Measurements from ENCODE around the gene SLCO3A1. TPM values are rescaled to one million over a fixed set of nuclear protein-coding genes. Genes with fewer than 3 reads are reported as not detected.

The SLCO3A1 gene
- total RNA-seq, 4 donors from 2014 or later: 23.1 to 62.8 (median 35.1) TPM

GRCh38 chr15:92049290-92049989 is 195.9 kb downstream of the SLCO3A1 start:
- intact Hi-C loops (cut with DNase I; ENCODE audit: low total_unique reads): no loop called here

GRCh38 chr15:92050220-92050898 is 196.9 kb downstream of the SLCO3A1 start:
- TF ChIP-seq POLR2A (IDR thresholded peaks at IDR 0.05) (no peak), CTCF (IDR thresholded peaks at IDR 0.05) (no peak)
- whole genome bisulfite sequencing, 2 donors: 60 to 66% methylated on average over 9 of the region's 9 CpGs
- intact Hi-C loops (cut with DNase I; ENCODE audit: low total_unique reads): no loop called here
- DNase-seq (ENCODE audit: low spot score in 2 of 2): peak in 1 of 2 donors; percentile 56
- H3K4me3 ChIP-seq (ENCODE audit: low read depth, poor library complexity, severe bottlenecking): no peak overlapping the region

More at GRCh38 chr15:92049290-92049989, 195.9 kb downstream of the SLCO3A1 start:
- no peak overlapping the region for H3K4me3 ChIP-seq (ENCODE audit: low read depth, poor library complexity, severe bottlenecking)
- 76 to 77% methylated on average over 10 of the region's 10 CpGs for WGBS, 2 donors
- DNase-seq (ENCODE audit: low spot score in 2 of 2): peak in 1 of 2 donors; percentile 60
- TF ChIP-seq POLR2A (IDR thresholded peaks at IDR 0.05) (no peak), CTCF (IDR thresholded peaks at IDR 0.05) (no peak)

- TF ChIP-seq POLR2A (IDR thresholded peaks at IDR 0.05): no peak
- no peak for TF ChIP-seq CTCF (IDR thresholded peaks at IDR 0.05)
- no peak overlapping the region for H3K4me3 ChIP-seq (ENCODE audit: low read depth, poor library complexity, severe bottlenecking)
- WGBS, 2 donors: 69 to 88% methylated on average over 8 of the region's 8 CpGs
- intact Hi-C loops (cut with DNase I; ENCODE audit: low total_unique reads): no loop called here
- DNase-seq (ENCODE audit: low spot score in 2 of 2): no peak
These were observed 198.2 kb downstream of the SLCO3A1 start for GRCh38 chr15:92051716-92052115.

GRCh38 chr15:92053753-92054316 is 200.3 kb downstream of the SLCO3A1 start:
- peak in 1 of 2 donors; percentile 74 for DNase-seq (ENCODE audit: low spot score in 2 of 2)
- TF ChIP-seq CTCF (IDR thresholded peaks at IDR 0.05): no peak
- no peak for TF ChIP-seq POLR2A (IDR thresholded peaks at IDR 0.05)
- intact Hi-C loops (cut with DNase I; ENCODE audit: low total_unique reads): no loop called here
- 52 to 74% methylated on average over 5 of the region's 5 CpGs for WGBS, 2 donors
- H3K4me3 ChIP-seq (ENCODE audit: low read depth, poor library complexity, severe bottlenecking): no peak overlapping the region

GRCh38 chr15:92056875-92057274 is 203.4 kb downstream of the SLCO3A1 start:
- H3K4me3 ChIP-seq (ENCODE audit: low read depth, poor library complexity, severe bottlenecking): no peak overlapping the region
- DNase-seq (ENCODE audit: low spot score in 2 of 2): peak in 1 of 2 donors; percentile 17
- TF ChIP-seq CTCF (IDR thresholded peaks at IDR 0.05): no peak
- TF ChIP-seq POLR2A (IDR thresholded peaks at IDR 0.05): no peak
- WGBS, 2 donors: 76 to 78% methylated on average over 4 of the region's 4 CpGs
- intact Hi-C loops (cut with DNase I; ENCODE audit: low total_unique reads): no loop called here
